Measurements from ENCODE around the gene CHST5. TPM values are rescaled to one million over a fixed set of nuclear protein-coding genes. Genes with fewer than 3 reads are reported as not detected.
A peak's percentile ranks its signal among the peaks of the same experiment; 100 is the strongest.

Gene CHST5
- total and polyA plus RNA-seq, 2 of the 8 experiments (the other 6 are each of a cell fraction or from before 2014, with no cell fraction given), result 0.13 to 0.23 TPM

DNA sequence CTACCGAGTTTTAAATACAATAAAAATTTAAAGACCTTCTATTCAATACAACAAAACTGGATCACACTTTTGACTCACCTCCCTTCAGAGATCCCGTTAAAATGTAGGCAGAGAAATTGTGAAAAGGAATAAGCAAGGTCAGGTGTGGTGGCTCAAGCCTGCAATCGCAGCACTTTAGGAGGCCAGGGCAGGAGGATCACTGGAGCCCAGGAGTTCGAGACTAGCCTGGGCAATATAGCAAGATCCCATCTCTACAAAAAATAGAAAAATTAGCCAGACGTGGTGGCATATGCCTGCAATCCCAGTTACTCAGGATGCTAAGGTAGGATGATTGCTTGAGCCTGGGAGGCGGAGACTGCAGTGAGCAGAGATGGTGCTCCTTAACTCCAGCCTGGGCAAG is 16.7 kb downstream of the CHST5 start:
- peaks cover 0 to 6% (median 2%) of the 10 kb centered on the region in 4 experiments; a peak in 3 of 7 replicates for H3K4me1 ChIP-seq (replicated peaks in 1 of 4; ENCODE audit: control insufficient read depth in 3 of 4, insufficient read depth in 4 of 4, low read length in 3 of 4)
- TF ChIP-seq BRCA1 (IDR thresholded peaks at IDR 0.05; ENCODE audit: low read depth, low read length), result no peak
- no peak for TF ChIP-seq SIN3A (conservative IDR thresholded peaks at IDR 0.05 in 1 of 2, IDR thresholded peaks at IDR 0.05 in 1 of 2; ENCODE audit: low read depth in 1 of 2, low read length in 2 of 2)
- TF ChIP-seq SIRT6 (IDR thresholded peaks at IDR 0.05; ENCODE audit: low read length), result no peak
- peak; percentile 78; the same call in 1 of the 2 replicates for TF ChIP-seq KDM1A (IDR thresholded peaks at IDR 0.05; ENCODE audit: borderline replicate concordance, low read length)
- TF ChIP-seq, protein P1, sequence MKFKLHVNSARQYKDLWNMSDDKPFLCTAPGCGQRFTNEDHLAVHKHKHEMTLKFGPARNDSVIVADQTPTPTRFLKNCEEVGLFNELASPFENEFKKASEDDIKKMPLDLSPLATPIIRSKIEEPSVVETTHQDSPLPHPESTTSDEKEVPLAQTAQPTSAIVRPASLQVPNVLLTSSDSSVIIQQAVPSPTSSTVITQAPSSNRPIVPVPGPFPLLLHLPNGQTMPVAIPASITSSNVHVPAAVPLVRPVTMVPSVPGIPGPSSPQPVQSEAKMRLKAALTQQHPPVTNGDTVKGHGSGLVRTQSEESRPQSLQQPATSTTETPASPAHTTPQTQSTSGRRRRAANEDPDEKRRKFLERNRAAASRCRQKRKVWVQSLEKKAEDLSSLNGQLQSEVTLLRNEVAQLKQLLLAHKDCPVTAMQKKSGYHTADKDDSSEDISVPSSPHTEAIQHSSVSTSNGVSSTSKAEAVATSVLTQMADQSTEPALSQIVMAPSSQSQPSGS (IDR thresholded peaks at IDR 0.05; ENCODE audit: low read length), result no peak
- TF ChIP-seq HDAC2 (IDR thresholded peaks at IDR 0.05; ENCODE audit: borderline replicate concordance in 1 of 2, low read depth in 2 of 2, low read length in 2 of 2), result no peak
- no peak for TF ChIP-seq PHF8 (conservative IDR thresholded peaks at IDR 0.05; ENCODE audit: low read depth, low read length)
- TF ChIP-seq, protein P2, sequence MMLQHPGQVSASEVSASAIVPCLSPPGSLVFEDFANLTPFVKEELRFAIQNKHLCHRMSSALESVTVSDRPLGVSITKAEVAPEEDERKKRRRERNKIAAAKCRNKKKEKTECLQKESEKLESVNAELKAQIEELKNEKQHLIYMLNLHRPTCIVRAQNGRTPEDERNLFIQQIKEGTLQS (IDR thresholded peaks at IDR 0.05; ENCODE audit: insufficient read depth, low read depth, low read length), result no peak
- peak overlapping the region; percentile 49; the same call in 1 of the 2 replicates for H2AK5ac ChIP-seq (ENCODE audit: low read depth, low read length)
- no peak overlapping the region for H3K18ac ChIP-seq (ENCODE audit: extremely low read depth, low read length)
- no peaks in the 10 kb centered on the region for H3K36me3 ChIP-seq (ENCODE audit: control insufficient read depth in 2 of 4, insufficient read depth in 4 of 4, low read length in 3 of 4)
- no peak overlapping the region for H4K8ac ChIP-seq (ENCODE audit: extremely low read depth, insufficient read depth, low read length)
- ChIA-PET POLR2A (ENCODE audit: partially characterized antibody) (interaction anchor here (0.7 to 1.2 kb wide), 3 partner anchors 77 to 104 kb away, joined by 3 to 4 read pairs (median 3); partner anchors contain the start of gene ADAT1), CTCF (ENCODE audit: partially characterized antibody) (interaction anchor here (1.0 to 13.8 kb wide), 14 partner anchors 9 to 318 kb away, joined by 3 to 203 read pairs (median 28); partner anchors contain the start of genes CHST5, CHST6, GABARAPL2 and TMEM170A)
- H3K56ac ChIP-seq (replicated peaks; ENCODE audit: insufficient read length, low read depth, low read length), result no peak overlapping the region
- H3K27ac ChIP-seq (ENCODE audit: low read depth, low read length), result no peak overlapping the region
- H3K79me1 ChIP-seq (ENCODE audit: low read depth, low read length), result no peaks in the 10 kb centered on the region
- H3K14ac ChIP-seq (ENCODE audit: insufficient read length), result no peak overlapping the region
- no peak overlapping the region for H4K91ac ChIP-seq (replicated peaks; ENCODE audit: insufficient read length, low read length)
- 90% methylated on average over 6 of the region's 6 CpGs; no CpG with 5 or more reads in 1 of the 2 experiments for WGBS, 2 experiments (ENCODE audit: extremely low coverage in 1 of 2, insufficient coverage in 1 of 2, insufficient read length in 1 of 2, insufficient replicate concordance in 2 of 2, low coverage in 1 of 2, low lambda C conversion rate in 2 of 2, missing lambda C conversion rate in 1 of 2)
- H2AFZ ChIP-seq (ENCODE audit: low read length), result no peak overlapping the region
- H3K9ac ChIP-seq (replicated peaks in 1 of 4; ENCODE audit: extremely low read depth in 1 of 4, low read depth in 3 of 4, low read length in 3 of 4), result no peak overlapping the region
- H3K23ac ChIP-seq (ENCODE audit: insufficient read length), result no peak overlapping the region
- no peak overlapping the region for H4K5ac ChIP-seq (ENCODE audit: insufficient read length, low read depth, low read length)
- H3K4ac ChIP-seq (replicated peaks; ENCODE audit: insufficient read length, low read depth, low read length), result no peak overlapping the region
- H3K4me3 ChIP-seq (ENCODE audit: extremely low read depth in 1 of 4, insufficient read depth in 2 of 4, low read depth in 3 of 4, low read length in 4 of 4), result no peak overlapping the region
- no peak overlapping the region for H2BK120ac ChIP-seq (replicated peaks; ENCODE audit: low read depth, low read length)
- H4K20me1 ChIP-seq (replicated peaks in 1 of 2; ENCODE audit: control insufficient read depth in 1 of 2, insufficient read depth in 2 of 2, low read length in 2 of 2), result no peaks in the 10 kb centered on the region
- no peaks in the 10 kb centered on the region for H3K9me3 ChIP-seq (ENCODE audit: insufficient read depth in 2 of 2, low read depth in 1 of 2, low read length in 1 of 2)
- peaks cover 4% of the 10 kb centered on the region; the same call in 1 of the 2 replicates for H3K23me2 ChIP-seq (ENCODE audit: low read depth, low read length)
- FAIRE-seq (no peak), DNase-seq (ENCODE audit: low read depth in 1 of 2, low spot score in 2 of 2) (no peak)
- H3K79me2 ChIP-seq (ENCODE audit: control insufficient read depth in 1 of 2, insufficient read depth in 2 of 2, low read length in 2 of 2), result no peaks in the 10 kb centered on the region
- H3K27me3 ChIP-seq (replicated peaks in 1 of 4; ENCODE audit: control insufficient read depth in 3 of 4, extremely low read depth in 1 of 4, insufficient read depth in 3 of 4, low read length in 3 of 4), result no peaks in the 10 kb centered on the region
- no peak overlapping the region for H2BK20ac ChIP-seq (ENCODE audit: low read length)
- no peak overlapping the region for H3K4me2 ChIP-seq (ENCODE audit: insufficient read depth in 1 of 2, low read depth in 2 of 2, low read length in 2 of 2)
- no peak overlapping the region for H2BK12ac ChIP-seq (ENCODE audit: low read depth, low read length)
- H2BK15ac ChIP-seq (ENCODE audit: low read length), result no peak overlapping the region
- no peak overlapping the region for H2BK5ac ChIP-seq (ENCODE audit: low read depth, low read length)

Measured in H1 (cell line).